GM23338 (cell line): ENCODE measurements around the gene MVB12B. TPM values are rescaled to one million over a fixed set of nuclear protein-coding genes. Genes with fewer than 3 reads are reported as not detected.

Experiments used
- ATAC-seq: fragments of 200-7000 bp; cut with Tn5 transposase; 3 replicates; pipeline ENCODE4 v1.9.1; 2020
- DNase-seq: peaks from one replicate; pipeline ENCODE4 v3.0.0-alpha.2; 2015; ENCODE audit warnings: low spot score
- H2AFZ ChIP-seq: fragments of 200-600 bp; sonication (generic); 2 replicates; pipeline ENCODE4 v1.8.0; 2016; ENCODE audit warnings: antibody characterized with exemption, mild to moderate bottlenecking, moderate library complexity
- H3F3A ChIP-seq: fragments of 200-600 bp; sonication (generic); replicated peaks from 2 replicates; pipeline ENCODE4 v1.8.0; 2017; ENCODE audit warnings: antibody characterized with exemption, mixed run types, low read depth
- H3K27ac ChIP-seq: fragments of 200-600 bp; sonication (generic); 2 replicates; pipeline ENCODE4 v1.6.1; 2016; ENCODE audit warnings: low read depth
- H3K27me3 ChIP-seq: fragments of 200-600 bp; sonication (generic); 2 replicates; pipeline ENCODE4 v1.8.0; 2016; ENCODE audit warnings: mild to moderate bottlenecking, mixed run types, moderate library complexity; ENCODE audit not compliant: insufficient read depth
- H3K36me3 ChIP-seq: fragments of 200-600 bp; sonication (generic); 2 replicates; pipeline ENCODE4 v1.8.0; 2016; ENCODE audit warnings: mild to moderate bottlenecking; ENCODE audit not compliant: insufficient read depth
- H3K4me1 ChIP-seq: fragments of 200-600 bp; sonication (generic); 2 replicates; pipeline ENCODE4 v1.8.0; 2016; ENCODE audit warnings: mild to moderate bottlenecking, moderate library complexity; ENCODE audit not compliant: insufficient read depth
- H3K4me2 ChIP-seq: fragments of 200-600 bp; sonication (generic); 2 replicates; pipeline ENCODE4 v1.7.1; 2017; ENCODE audit warnings: mixed run types
- H3K4me3 ChIP-seq: fragments of 200-600 bp; sonication (generic); 2 replicates; pipeline ENCODE4 v1.6.1; 2016; ENCODE audit warnings: mixed run types
- H3K79me2 ChIP-seq: fragments of 200-600 bp; sonication (generic); replicated peaks from 2 replicates; pipeline ENCODE4 v1.8.0; 2017; ENCODE audit warnings: mild to moderate bottlenecking; ENCODE audit not compliant: insufficient read depth
- H3K9me2 ChIP-seq: fragments of 200-600 bp; sonication (generic); 2 replicates; pipeline ENCODE4 v1.8.0; 2017; ENCODE audit not compliant: insufficient read depth
- H4K20me1 ChIP-seq: fragments of 200-600 bp; sonication (generic); replicated peaks from 2 replicates; pipeline ENCODE4 v1.8.0; 2017; ENCODE audit warnings: mild to moderate bottlenecking; ENCODE audit not compliant: insufficient read depth
- H3K27ac Mint-ChIP-seq: 2 replicates; pipeline ENCODE4 v1.8.0; 2020; ENCODE audit warnings: inconsistent platforms, mild to moderate bottlenecking, moderate library complexity, mixed read lengths
- H3K27me3 Mint-ChIP-seq: 3 replicates; pipeline ENCODE4 v1.8.0; 2022; ENCODE audit warnings: low read depth, mild to moderate bottlenecking, moderate library complexity, mixed read lengths, inconsistent platforms; ENCODE audit not compliant: insufficient read depth, poor library complexity
- H3K36me3 Mint-ChIP-seq: 3 replicates; pipeline ENCODE4 v1.8.0; 2021; ENCODE audit warnings: low read depth, mild to moderate bottlenecking, inconsistent platforms, moderate library complexity, mixed read lengths
- H3K4me1 Mint-ChIP-seq: 3 replicates; pipeline ENCODE4 v1.8.0; 2020; ENCODE audit warnings: mild to moderate bottlenecking, inconsistent platforms, mixed read lengths
- H3K4me3 Mint-ChIP-seq: 3 replicates; pipeline ENCODE4 v1.8.0; 2021; ENCODE audit warnings: moderate library complexity, mild to moderate bottlenecking, inconsistent platforms, mixed read lengths
- H3K9me3 Mint-ChIP-seq: 3 replicates; pipeline ENCODE4 v1.8.0; 2020; ENCODE audit warnings: moderate library complexity, mild to moderate bottlenecking, inconsistent platforms, mixed read lengths
- CREB1 ChIP-seq: fragments of 250-450 bp; sonication (Bioruptor Pico); IDR thresholded peaks from 2 replicates; pipeline ENCODE4 v1.5.0; 2020; ENCODE audit warnings: low read depth, mild to moderate bottlenecking, moderate library complexity
- ETS1 ChIP-seq: IDR thresholded peaks from 2 replicates; pipeline ENCODE4 v1.6.1; 2016; ENCODE audit warnings: antibody characterized with exemption
- EZH2 ChIP-seq: fragments of 200-600 bp; sonication (generic); IDR thresholded peaks from one replicate; pipeline ENCODE4 v1.8.0; 2017; ENCODE audit warnings: antibody characterized with exemption, mild to moderate bottlenecking, low read depth; ENCODE audit not compliant: unreplicated experiment
- JUNB ChIP-seq: IDR thresholded peaks from one replicate; pipeline ENCODE4 v1.6.1; 2016; ENCODE audit warnings: antibody characterized with exemption; ENCODE audit not compliant: unreplicated experiment
- REST ChIP-seq: IDR thresholded peaks from one replicate; pipeline ENCODE4 v1.6.1; 2018; ENCODE audit warnings: antibody characterized with exemption; ENCODE audit not compliant: unreplicated experiment
- ZNF331 ChIP-seq: fragments of 250-450 bp; sonication (Bioruptor Pico); IDR thresholded peaks from 2 replicates; pipeline ENCODE4 v1.5.0; 2020; ENCODE audit warnings: low read depth, mild to moderate bottlenecking, moderate library complexity
- polyA plus RNA-seq: library from polyadenylated mRNA; unstranded; fragments of >200 nt; fragmentation: Nextera tagmentation; extraction: Ambion mirVana; gene quantifications from 2 replicates; pipeline ENCODE4 v1.2.1, GENCODE V29; 2016
- total RNA-seq: library from RNA; depleted of rRNA; stranded (reverse); fragments of >200 nt; shearing (Covaris generic); gene quantifications from 2 replicates; pipeline ENCODE4 v1.2.3, GENCODE V29; 2014
- TF ChIP-seq, protein P1 (sequence below), 2 experiments: fragments of 200-600 bp in 1 of 2; sonication (generic) in 1 of 2; conservative IDR thresholded peaks; 2 replicates each; pipeline versions ENCODE4 v1.5.1 to v1.6.1; 2016 to 2017; ENCODE audit warnings: antibody characterized with exemption in 2 of 2, low read depth in 2 of 2, mild to moderate bottlenecking in 2 of 2, moderate library complexity in 1 of 2

MVB12B gene
- total and polyA plus RNA-seq, 2 experiments from 2014 or later = 1.9 to 6.6 TPM

DNA sequence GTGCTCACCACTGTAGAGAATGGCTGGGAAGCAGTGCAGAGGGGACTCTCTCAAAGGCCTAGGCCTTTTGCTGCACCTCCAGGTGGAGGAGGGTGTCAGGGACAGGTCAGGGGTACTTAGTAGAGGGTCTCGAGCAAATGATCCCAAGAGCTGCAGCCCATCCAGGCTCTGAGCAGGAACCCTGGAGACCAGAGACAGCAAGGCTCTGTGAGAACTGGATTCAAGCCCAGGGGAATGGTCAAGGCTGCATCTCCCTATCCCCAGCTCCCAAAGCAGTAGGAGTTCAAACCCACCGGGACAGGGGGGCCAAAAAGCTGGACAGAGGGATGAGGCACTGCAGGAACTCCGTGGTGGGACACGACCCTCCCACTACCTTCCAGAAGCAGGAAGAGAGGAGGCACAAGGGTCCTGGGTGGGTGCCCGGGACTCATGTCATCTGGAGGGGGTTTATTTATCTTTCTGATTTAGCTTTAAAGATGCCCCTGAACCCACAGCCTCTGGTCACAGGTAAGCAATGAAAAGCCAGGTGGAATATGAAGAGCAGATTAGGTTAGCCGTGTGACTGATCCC is 124.8 kb downstream of the MVB12B start (continued):
- TF ChIP-seq REST = no peak
- no peak for TF ChIP-seq ETS1
- no peak for TF ChIP-seq JUNB
- TF ChIP-seq, protein P1, sequence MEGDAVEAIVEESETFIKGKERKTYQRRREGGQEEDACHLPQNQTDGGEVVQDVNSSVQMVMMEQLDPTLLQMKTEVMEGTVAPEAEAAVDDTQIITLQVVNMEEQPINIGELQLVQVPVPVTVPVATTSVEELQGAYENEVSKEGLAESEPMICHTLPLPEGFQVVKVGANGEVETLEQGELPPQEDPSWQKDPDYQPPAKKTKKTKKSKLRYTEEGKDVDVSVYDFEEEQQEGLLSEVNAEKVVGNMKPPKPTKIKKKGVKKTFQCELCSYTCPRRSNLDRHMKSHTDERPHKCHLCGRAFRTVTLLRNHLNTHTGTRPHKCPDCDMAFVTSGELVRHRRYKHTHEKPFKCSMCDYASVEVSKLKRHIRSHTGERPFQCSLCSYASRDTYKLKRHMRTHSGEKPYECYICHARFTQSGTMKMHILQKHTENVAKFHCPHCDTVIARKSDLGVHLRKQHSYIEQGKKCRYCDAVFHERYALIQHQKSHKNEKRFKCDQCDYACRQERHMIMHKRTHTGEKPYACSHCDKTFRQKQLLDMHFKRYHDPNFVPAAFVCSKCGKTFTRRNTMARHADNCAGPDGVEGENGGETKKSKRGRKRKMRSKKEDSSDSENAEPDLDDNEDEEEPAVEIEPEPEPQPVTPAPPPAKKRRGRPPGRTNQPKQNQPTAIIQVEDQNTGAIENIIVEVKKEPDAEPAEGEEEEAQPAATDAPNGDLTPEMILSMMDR (conservative IDR thresholded peaks at IDR 0.05; ENCODE audit: low read depth in 2 of 2) = no peak
- TF ChIP-seq ZNF331 (CRISPR knock-in tag) = no peak
- no peak for TF ChIP-seq CREB1

- Histone ChIP-seq H3K27me3 (no peaks in the 10 kb centered on the region), H3K4me3 (no peak overlapping the region), H2AFZ (no peak overlapping the region), H3K4me1 (no peaks in the 10 kb centered on the region), H3K79me2 (no peaks in the 10 kb centered on the region), H3K4me2 (no peak overlapping the region), H3K27ac (no peak overlapping the region), H3K9me2 (no peaks in the 10 kb centered on the region), H4K20me1 (no peaks in the 10 kb centered on the region), H3K36me3 (no peaks in the 10 kb centered on the region), H3F3A (no peaks in the 10 kb centered on the region)
- no peak for DNase-seq
- Mint-ChIP-seq H3K36me3 (no peaks in the 10 kb centered on the region), H3K4me3 (no peak overlapping the region), H3K27ac (no peak overlapping the region), H3K9me3 (no peaks in the 10 kb centered on the region), H3K4me1 (peaks cover 15% of the 10 kb centered on the region), H3K27me3 (no peaks in the 10 kb centered on the region)
- no peak for ATAC-seq
- TF ChIP-seq ETS1 = no peak
- no peak for TF ChIP-seq EZH2
- TF ChIP-seq, protein P1 (conservative IDR thresholded peaks at IDR 0.05; ENCODE audit: low read depth in 2 of 2) = no peak
- TF ChIP-seq ZNF331 (CRISPR knock-in tag) = no peak
Observed at GRCh38 chr9:126452106-126452505, 125.5 kb downstream of the MVB12B start.
